WTC11 (cell line): ENCODE measurements around the gene MIPOL1. TPM values are rescaled to one million over a fixed set of nuclear protein-coding genes. Genes with fewer than 3 reads are reported as not detected.

Experiments
- ATAC-seq: fragments of 200-7000 bp; cut with Tn5 transposase; 2 replicates; pipeline ENCODE4 v1.10.0; 2021; ENCODE audit warnings: mild to moderate bottlenecking, moderate library complexity
- Bru-seq: library from RNA; stranded (reverse); fragments of 400-500 nt; gene quantifications from one replicate; lab custom pipeline; 2021; lab: Mats Ljungman, UMichigan
- CTCF ChIA-PET: fragments of 300-600 bp; sonication (Branson Sonifier 250); formaldehyde crosslinking; loops from one replicate; lab custom pipeline; 2021; ENCODE audit warnings: antibody characterized with exemption; lab: Charles Lee
- POLR2A ChIA-PET: fragments of 350-600 bp; sonication (Branson Sonifier 250); formaldehyde crosslinking; loops from one replicate; lab custom pipeline; 2021; ENCODE audit warnings: antibody characterized with exemption; lab: Charles Lee
- DNase-seq: peaks from one replicate; pipeline ENCODE4 v3.0.0; 2021; ENCODE audit warnings: low spot score
- H3K27ac Mint-ChIP-seq: 2 replicates; pipeline ENCODE4 v1.8.0; 2021; ENCODE audit warnings: mixed read lengths
- H3K27me3 Mint-ChIP-seq: 2 replicates; pipeline ENCODE4 v1.8.0; 2021; ENCODE audit warnings: low read depth, mild to moderate bottlenecking, moderate library complexity, mixed read lengths
- H3K36me3 Mint-ChIP-seq: 2 replicates; pipeline ENCODE4 v1.8.0; 2021; ENCODE audit warnings: mixed read lengths
- H3K4me1 Mint-ChIP-seq: 2 replicates; pipeline ENCODE4 v1.8.0; 2022; ENCODE audit warnings: mixed read lengths
- H3K4me3 Mint-ChIP-seq: 2 replicates; pipeline ENCODE4 v1.8.0; 2021; ENCODE audit warnings: mild to moderate bottlenecking, moderate library complexity, mixed read lengths
- H3K9me3 Mint-ChIP-seq: 2 replicates; pipeline ENCODE4 v1.8.0; 2021; ENCODE audit warnings: mixed read lengths
- AFF4 ChIP-seq: sonication (generic); formaldehyde crosslinking; IDR thresholded peaks from 2 replicates; pipeline ENCODE4 v1.8.1; 2023; ENCODE audit warnings: mild to moderate bottlenecking, missing genetic modification reagents, borderline replicate concordance
- ARID4B ChIP-seq: sonication (generic); formaldehyde crosslinking; IDR thresholded peaks from 2 replicates; pipeline ENCODE4 v1.8.0; 2023; ENCODE audit warnings: missing genetic modification reagents, mild to moderate bottlenecking, borderline replicate concordance
- ETV6 ChIP-seq: sonication (generic); formaldehyde crosslinking; IDR thresholded peaks from 2 replicates; pipeline ENCODE4 v1.8.1; 2022; ENCODE audit warnings: mild to moderate bottlenecking, missing genetic modification reagents
- FOXP1 ChIP-seq: sonication (generic); formaldehyde crosslinking; IDR thresholded peaks from 2 replicates; pipeline ENCODE4 v1.8.0; 2022; ENCODE audit warnings: missing genetic modification reagents, mild to moderate bottlenecking, moderate library complexity, borderline replicate concordance
- FOXP4 ChIP-seq: sonication (generic); formaldehyde crosslinking; IDR thresholded peaks from 2 replicates; pipeline ENCODE4 v1.8.0; 2022; ENCODE audit warnings: mild to moderate bottlenecking, missing genetic modification reagents
- GABPB1 ChIP-seq: sonication (generic); formaldehyde crosslinking; IDR thresholded peaks from 2 replicates; pipeline ENCODE4 v1.8.1; 2023; ENCODE audit warnings: mild to moderate bottlenecking, missing genetic modification reagents
- MAX ChIP-seq: sonication (generic); formaldehyde crosslinking; IDR thresholded peaks from 2 replicates; pipeline ENCODE4 v1.8.0; 2022; ENCODE audit warnings: mild to moderate bottlenecking, missing genetic modification reagents
- PREB ChIP-seq: sonication (generic); formaldehyde crosslinking; IDR thresholded peaks from 2 replicates; pipeline ENCODE4 v1.8.1; 2022; ENCODE audit warnings: mild to moderate bottlenecking, missing genetic modification reagents, moderate library complexity, borderline replicate concordance
- SMAD4 ChIP-seq: sonication (generic); formaldehyde crosslinking; IDR thresholded peaks from 2 replicates; pipeline ENCODE4 v1.8.0; 2022; ENCODE audit warnings: mild to moderate bottlenecking, missing genetic modification reagents
- SP1 ChIP-seq: sonication (generic); formaldehyde crosslinking; conservative IDR thresholded peaks from 2 replicates; pipeline ENCODE4 v1.8.1; 2022; ENCODE audit warnings: missing genetic modification reagents
- ZNF416 ChIP-seq: fragments of 250-450 bp; sonication (Bioruptor Pico); IDR thresholded peaks from 2 replicates; pipeline ENCODE4 v1.9.0; 2021; ENCODE audit warnings: mild to moderate bottlenecking, inconsistent platforms
- ZNF423 ChIP-seq: fragments of 250-450 bp; sonication (Bioruptor Pico); IDR thresholded peaks from 2 replicates; pipeline ENCODE4 v2.1.2; 2022; ENCODE audit warnings: mild to moderate bottlenecking, moderate library complexity
- ZNF512 ChIP-seq: sonication (generic); formaldehyde crosslinking; IDR thresholded peaks from 2 replicates; pipeline ENCODE4 v1.8.1; 2022; ENCODE audit warnings: missing genetic modification reagents, borderline replicate concordance
- ZNF532 ChIP-seq: fragments of 250-450 bp; sonication (Bioruptor Pico); IDR thresholded peaks from 2 replicates; pipeline ENCODE4 v1.9.0; 2021; ENCODE audit warnings: mild to moderate bottlenecking, borderline replicate concordance
- long read RNA-seq, 3 experiments: library from RNA in 1 of 3; library from capped mRNA in 1 of 3; library from polyadenylated mRNA in 1 of 3; unstranded in 2 of 3; stranded (forward) in 1 of 3; transcript quantifications; one replicate each; pipeline ENCODE4 v2.0.0, GENCODE V29; 2021
- total RNA-seq: library from RNA; stranded (reverse); gene quantifications from 3 replicates; pipeline ENCODE4 v1.2.3, GENCODE V29; 2021

The MIPOL1 gene
- total RNA-seq (12.0 to 13.1 TPM (median 12.3 TPM) in 3 replicates), Bru-seq, nascent RNA (percentile 59 among the genes with signal in this experiment)
- long read RNA-seq, experiment 1, partial matches to known transcripts, result 5 of 30 reads
- long read RNA-seq, experiment 1, other reads (novel, unspliced or antisense), result 25 of 30 reads
- long read RNA-seq, experiment 2, partial matches to known transcripts, result 4 of 13 reads
- long read RNA-seq, experiment 2, other reads (novel, unspliced or antisense), result 9 of 13 reads
- long read RNA-seq, experiment 3, partial matches to known transcripts, result 1 of 8 reads
- long read RNA-seq, experiment 3, other reads (novel, unspliced or antisense), result 7 of 8 reads

GRCh38 chr14:37197421-37198272 lies at the start of gene MIPOL1:
TSS of gene MIPOL1 (plus strand) at chr14:37197937. CDS start at chr14:37247889, 49,952 bp downstream.
- peak within 1 kb of the TSS; percentile 55 for H3K27ac Mint-ChIP-seq
- peak; percentile 87 for ATAC-seq
- POLR2A ChIA-PET, result interaction anchor here (0.6 to 1.1 kb wide), 3 partner anchors 25 to 63 kb away, joined by 3 to 5 read pairs (median 3); partner anchors contain the start of gene SLC25A21
- H3K9me3 Mint-ChIP-seq, result no peaks in the 10 kb centered on the region
- H3K4me1 Mint-ChIP-seq, result peaks cover 25% of the 10 kb centered on the region
- no peaks in the 10 kb centered on the region for H3K36me3 Mint-ChIP-seq
- TF ChIP-seq GABPB1 (CRISPR knock-in tag), result peak; percentile 66; the same call in 1 of the 2 replicates
- TF ChIP-seq PREB (CRISPR knock-in tag), result peak; percentile 36; the same call in 1 of the 2 replicates
- peak; percentile 71; the same call in 1 of the 2 replicates for TF ChIP-seq FOXP1
- TF ChIP-seq ARID4B (CRISPR knock-in tag), result 0 out of 2 replicates have a peak, but pooled peaks have one; percentile 44
- no peak for TF ChIP-seq ZNF423 (CRISPR knock-in tag)
- peak; percentile 77; the same call in 1 of the 2 replicates for TF ChIP-seq ETV6 (CRISPR knock-in tag)
- 0 out of 2 replicates have a peak, but pooled peaks have one; percentile 14 for TF ChIP-seq SMAD4 (CRISPR knock-in tag)
- 0 out of 2 replicates have a peak, but pooled peaks have one; percentile 7 for TF ChIP-seq MAX (CRISPR knock-in tag)
- no peak for TF ChIP-seq ZNF416 (CRISPR knock-in tag)
- TF ChIP-seq ZNF532 (CRISPR knock-in tag), result no peak
- no peak for TF ChIP-seq ZNF512 (CRISPR knock-in tag)
- TF ChIP-seq SP1 (CRISPR knock-in tag), result 0 out of 2 replicates have a peak, but pooled peaks have one; percentile 16
- peak; percentile 61 for TF ChIP-seq FOXP4 (CRISPR knock-in tag)
- no peak for TF ChIP-seq AFF4 (CRISPR knock-in tag)
- TF ChIP-seq, all 79 proteins: peak for 9
- DNase-seq, result peak; percentile 60
- CTCF ChIA-PET, result interaction anchor here (0.6 to 2.6 kb wide), 7 partner anchors 9 to 542 kb away, joined by 3 to 10 read pairs (median 4); no protein-coding TSS in a partner anchor
- H3K4me3 Mint-ChIP-seq, result peak within 1 kb of the TSS; percentile 79
- H3K27me3 Mint-ChIP-seq, result peaks cover 22% of the 10 kb centered on the region
